GM19324 (cell line): ENCODE results near the gene KLHDC8A.

Experiments used
- ATAC-seq: cut with Tn5 transposase; IDR thresholded peaks from one replicate; pipeline ENCODE4 v1.9.1; 2021; ENCODE audit warnings: mild to moderate bottlenecking, moderate library complexity; ENCODE audit not compliant: unreplicated experiment, low FRiP score

The KLHDC8A gene

GRCh38 chr1:205348554-205349487, 7.9 kb downstream of the KLHDC8A start:
- no peak for ATAC-seq

GRCh38 chr1:205346956-205347574, 9.7 kb downstream of the KLHDC8A start:
- ATAC-seq: no peak

- ATAC-seq: no peak
Measured at GRCh38 chr1:205345761-205346160, 11.0 kb downstream of the KLHDC8A start.

- ATAC-seq: no peak
Measured at GRCh38 chr1:205344066-205344928, 12.4 kb downstream of the KLHDC8A start.

GRCh38 chr1:205343431-205344065, 13.2 kb downstream of the KLHDC8A start:
- no peak for ATAC-seq

- no peak for ATAC-seq
Measured at GRCh38 chr1:205342986-205343385, 13.7 kb downstream of the KLHDC8A start.

GRCh38 chr1:205340676-205341075, 16.0 kb downstream of the KLHDC8A start:
- ATAC-seq: no peak

GRCh38 chr1:205339717-205340116, 17.0 kb downstream of the KLHDC8A start:
- ATAC-seq: no peak

- no peak for ATAC-seq
Measured at GRCh38 chr1:205339197-205339702, 17.5 kb downstream of the KLHDC8A start.

GRCh38 chr1:205338011-205338410, 18.7 kb downstream of the KLHDC8A start:
- no peak for ATAC-seq

- no peak for ATAC-seq
Measured at GRCh38 chr1:205337481-205337880, 19.2 kb downstream of the KLHDC8A start.

GRCh38 chr1:205335692-205336091, 21.0 kb downstream of the KLHDC8A start:
- no peak for ATAC-seq

GRCh38 chr1:205332015-205332791, 24.5 kb downstream of the KLHDC8A start:
- no peak for ATAC-seq

- ATAC-seq: no peak
Measured at GRCh38 chr1:205330150-205330549, 26.6 kb downstream of the KLHDC8A start.

- no peak for ATAC-seq
Measured at GRCh38 chr1:205329719-205330118, 27.0 kb downstream of the KLHDC8A start.

- no peak for ATAC-seq
Measured at GRCh38 chr1:205328476-205328875, 28.2 kb downstream of the KLHDC8A start.

- ATAC-seq: no peak
Measured at GRCh38 chr1:205326812-205327466, 29.8 kb downstream of the KLHDC8A start.

- no peak for ATAC-seq
Measured at GRCh38 chr1:205325334-205325884, 31.3 kb downstream of the KLHDC8A start.

- no peak for ATAC-seq
Measured at GRCh38 chr1:205324781-205325180, 31.9 kb downstream of the KLHDC8A start.
